ENCODE results near the gene CTNND2.

GRCh38 chr5:11655681-11656080 is 248.6 kb downstream of the CTNND2 start:
- TF ChIP-seq, protein P1, sequence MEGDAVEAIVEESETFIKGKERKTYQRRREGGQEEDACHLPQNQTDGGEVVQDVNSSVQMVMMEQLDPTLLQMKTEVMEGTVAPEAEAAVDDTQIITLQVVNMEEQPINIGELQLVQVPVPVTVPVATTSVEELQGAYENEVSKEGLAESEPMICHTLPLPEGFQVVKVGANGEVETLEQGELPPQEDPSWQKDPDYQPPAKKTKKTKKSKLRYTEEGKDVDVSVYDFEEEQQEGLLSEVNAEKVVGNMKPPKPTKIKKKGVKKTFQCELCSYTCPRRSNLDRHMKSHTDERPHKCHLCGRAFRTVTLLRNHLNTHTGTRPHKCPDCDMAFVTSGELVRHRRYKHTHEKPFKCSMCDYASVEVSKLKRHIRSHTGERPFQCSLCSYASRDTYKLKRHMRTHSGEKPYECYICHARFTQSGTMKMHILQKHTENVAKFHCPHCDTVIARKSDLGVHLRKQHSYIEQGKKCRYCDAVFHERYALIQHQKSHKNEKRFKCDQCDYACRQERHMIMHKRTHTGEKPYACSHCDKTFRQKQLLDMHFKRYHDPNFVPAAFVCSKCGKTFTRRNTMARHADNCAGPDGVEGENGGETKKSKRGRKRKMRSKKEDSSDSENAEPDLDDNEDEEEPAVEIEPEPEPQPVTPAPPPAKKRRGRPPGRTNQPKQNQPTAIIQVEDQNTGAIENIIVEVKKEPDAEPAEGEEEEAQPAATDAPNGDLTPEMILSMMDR (IDR thresholded peaks at IDR 0.05), result no peak
- TF ChIP-seq POLR2A (IDR thresholded peaks at IDR 0.05), result no peak

All from thyroid gland (tissue), 4 donors.